MCF 10A (cell line): Measurements from ENCODE around the gene ZACN. TPM values are rescaled to one million over a fixed set of nuclear protein-coding genes. Genes with fewer than 3 reads are reported as not detected.

Source experiments
- microRNA-seq: library from miRNA; unstranded; fragments of <30 nt; microRNA quantifications from one replicate; pipeline ENCODE4 v1.2.0, GENCODE V29; 2022
- total RNA-seq: library from RNA; stranded (reverse); gene quantifications from 2 replicates; pipeline ENCODE4 v1.2.3, GENCODE V29; 2022

ZACN gene
- total RNA-seq, 1 experiment from 2014 or later = not detected

Small RNA genes lying within 50 kb of the gene (microRNA-seq; reads per million reads assigned to microRNA genes)
- gene MIR6868 = 1.1 reads per million

Other genes with a start within 250 kb of the ZACN start
- gene UNC13D, start 234.8 kb upstream of the ZACN start, total RNA-seq = 3.5 and 7.6 TPM in 2 replicates
- 55.7 and 97.9 TPM in 2 replicates for gene WBP2, start 223.8 kb upstream of the ZACN start, total RNA-seq
- gene TRIM47, start 200.6 kb upstream of the ZACN start, total RNA-seq = 23.6 and 25.7 TPM in 2 replicates
- 15.9 and 17.4 TPM in 2 replicates for gene TRIM65, start 182.2 kb upstream of the ZACN start, total RNA-seq
- 97.9 and 111 TPM in 2 replicates for gene MRPL38, start 174.3 kb upstream of the ZACN start, total RNA-seq
- 14.0 and 18.8 TPM in 2 replicates for gene FBF1, start 138.1 kb upstream of the ZACN start, total RNA-seq
- gene ACOX1, start 100.0 kb upstream of the ZACN start, total RNA-seq = 23.4 and 26.0 TPM in 2 replicates
- gene TEN1, start 99.9 kb upstream of the ZACN start, total RNA-seq = 13.0 and 15.4 TPM in 2 replicates
- gene CDK3, start 78.3 kb upstream of the ZACN start, total RNA-seq = 5.3 and 5.7 TPM in 2 replicates
- gene EVPL, start 51.9 kb upstream of the ZACN start, total RNA-seq = 7.7 and 8.1 TPM in 2 replicates
- gene SRP68, start 6.7 kb upstream of the ZACN start, total RNA-seq = 80.8 and 106 TPM in 2 replicates
- 0.37 TPM in 1 of 2 replicates, not detected in the other for gene GALR2, start 4.4 kb upstream of the ZACN start, total RNA-seq
- gene EXOC7, start 24.6 kb downstream of the ZACN start, total RNA-seq = 80.8 and 106 TPM in 2 replicates
- gene FOXJ1, start 62.1 kb downstream of the ZACN start, total RNA-seq = not detected in 2 replicates
- gene RNF157, start 161.3 kb downstream of the ZACN start, total RNA-seq = 0.17 and 0.44 TPM in 2 replicates
- 84.9 and 109 TPM in 2 replicates for gene UBALD2, start 186.2 kb downstream of the ZACN start, total RNA-seq
- 0.56 and 3.2 TPM in 2 replicates for gene QRICH2, start 229.1 kb downstream of the ZACN start, total RNA-seq